GM18505 (cell line): ENCODE results near the gene LDB3.

Experiments used
- ATAC-seq: cut with Tn5 transposase; IDR thresholded peaks from one replicate; pipeline ENCODE4 v1.9.1; 2021; ENCODE audit not compliant: unreplicated experiment
- POLR2A ChIP-seq: IDR thresholded peaks from 4 replicates; pipeline ENCODE4 v1.6.1; 2011; ENCODE audit warnings: borderline replicate concordance; ENCODE audit not compliant: insufficient read depth, insufficient read length; ENCODE audit errors: extremely low read depth

Gene LDB3

DNA sequence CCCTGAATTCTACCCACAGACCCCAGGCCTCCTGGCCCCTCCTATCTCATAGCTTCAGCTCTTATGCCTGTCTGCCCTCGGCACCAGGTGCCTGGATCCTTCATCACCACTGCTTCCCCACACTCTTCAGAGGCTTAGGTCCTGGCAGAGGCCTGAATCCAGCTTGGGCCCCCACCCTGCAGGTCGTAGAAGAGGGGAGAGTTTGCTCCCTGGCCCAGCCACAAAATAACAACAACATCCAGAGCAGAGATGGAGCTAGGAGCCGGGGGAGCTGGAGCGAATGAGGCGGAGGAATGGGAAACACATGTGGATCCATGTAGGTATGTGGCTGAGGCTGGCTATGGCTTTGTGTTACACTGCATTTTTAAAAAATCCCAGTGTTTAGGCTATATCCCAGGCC lies 21.8 kb upstream of the LDB3 start:
- TF ChIP-seq POLR2A = no peak
- ATAC-seq = no peak

DNA sequence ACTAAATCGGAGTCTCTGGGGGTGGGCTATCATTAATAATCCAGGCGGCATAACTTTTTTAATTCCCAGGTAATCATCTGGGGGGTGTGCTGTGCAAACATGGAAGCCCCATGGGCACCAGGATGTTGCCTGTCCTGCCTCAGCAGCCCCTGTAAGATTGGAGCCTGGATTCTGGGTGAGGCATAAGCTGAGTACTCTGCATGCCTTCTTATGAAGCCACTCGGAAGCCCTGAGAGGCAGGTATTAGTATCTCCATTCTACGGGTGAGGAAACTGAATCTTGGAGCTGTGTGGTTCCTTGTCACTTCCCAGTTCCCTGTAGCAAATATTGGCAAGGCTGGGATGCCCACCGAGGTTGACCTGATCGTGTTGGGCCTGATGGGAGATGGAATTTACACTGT lies 21.4 kb upstream of the LDB3 start:
- TF ChIP-seq POLR2A = no peak
- no peak for ATAC-seq

DNA sequence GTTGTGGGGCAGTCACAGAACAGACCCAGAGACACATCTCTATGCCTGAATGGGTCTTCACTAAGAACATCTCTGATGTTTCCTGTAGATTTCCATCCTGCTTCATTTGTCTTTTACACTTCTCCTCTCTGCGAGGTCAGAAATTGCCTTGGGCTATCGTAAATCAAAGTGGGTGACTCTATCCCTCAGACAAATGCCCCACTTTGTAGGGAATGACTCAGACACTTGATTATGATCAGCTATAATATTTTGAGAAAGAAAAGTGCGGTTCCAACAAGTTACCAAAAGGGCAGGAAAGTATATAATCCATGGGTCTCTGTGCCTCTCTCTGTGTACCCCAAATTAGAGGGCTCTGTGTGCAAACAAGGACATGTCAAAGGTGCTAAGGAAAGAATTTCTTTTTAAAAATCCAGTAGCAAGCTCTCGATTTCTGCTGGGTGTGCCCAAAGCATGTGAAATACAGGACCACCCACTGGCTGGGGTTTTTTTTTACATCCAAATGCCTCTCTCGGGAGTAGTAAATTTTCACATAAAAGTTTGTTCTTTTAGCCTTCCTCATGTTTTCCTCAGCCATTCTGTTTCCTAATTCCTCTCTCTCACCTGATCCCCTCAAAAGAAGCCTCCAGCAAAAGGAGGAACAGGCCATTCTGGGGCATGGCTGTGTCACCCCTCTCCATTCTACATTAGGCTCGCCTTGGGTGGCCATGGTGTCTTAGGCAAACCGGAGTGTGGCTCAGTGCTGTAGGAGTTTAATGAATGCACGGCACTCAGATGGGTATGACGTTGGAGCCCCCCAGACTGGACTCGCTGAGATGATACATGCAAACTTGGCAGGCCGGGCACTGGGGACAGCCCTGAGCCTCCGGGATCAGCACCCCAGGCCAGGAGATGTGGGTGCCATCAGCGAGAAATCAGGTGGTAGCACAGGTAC lies 20.3 kb upstream of the LDB3 start:
- no peak for ATAC-seq

DNA sequence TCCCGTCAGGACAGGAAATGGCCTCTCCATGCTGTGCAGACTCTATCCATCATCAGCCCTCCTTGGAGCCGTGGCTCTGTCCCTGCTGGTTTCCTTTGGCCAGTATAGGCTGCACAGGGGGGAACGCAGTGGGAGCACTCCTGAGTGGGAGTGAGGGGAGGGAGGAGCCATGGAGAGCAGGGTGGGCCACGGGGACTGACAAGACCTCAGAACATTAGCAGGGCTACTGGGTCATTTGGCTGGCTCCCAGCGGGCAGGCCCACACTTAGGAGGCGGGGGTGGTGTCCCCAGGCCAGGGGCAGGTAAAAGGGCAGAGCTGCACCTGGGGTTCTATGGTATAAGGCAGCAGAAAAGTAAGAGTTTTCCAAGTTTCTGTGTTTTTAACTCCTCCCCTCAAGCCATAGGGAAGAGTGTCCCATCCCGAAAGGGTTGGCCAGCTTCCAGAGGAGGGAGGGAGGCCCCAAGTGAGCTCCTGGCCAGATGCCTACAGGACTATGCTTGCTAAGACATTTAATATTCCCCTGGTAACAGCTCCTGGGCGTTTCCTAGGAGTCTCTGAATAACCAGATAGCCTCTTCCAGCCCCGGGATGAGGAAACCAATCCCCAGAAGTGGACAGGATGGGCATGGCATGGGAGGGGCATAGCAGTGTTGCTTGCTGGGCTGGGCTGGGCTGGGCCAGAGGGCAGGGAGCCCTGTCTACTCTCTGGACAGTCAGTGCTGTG lies 19.4 kb upstream of the LDB3 start:
- no peak for ATAC-seq

More for the DNA sequence above, 20.3 kb upstream of the LDB3 start:
- TF ChIP-seq POLR2A = no peak

DNA sequence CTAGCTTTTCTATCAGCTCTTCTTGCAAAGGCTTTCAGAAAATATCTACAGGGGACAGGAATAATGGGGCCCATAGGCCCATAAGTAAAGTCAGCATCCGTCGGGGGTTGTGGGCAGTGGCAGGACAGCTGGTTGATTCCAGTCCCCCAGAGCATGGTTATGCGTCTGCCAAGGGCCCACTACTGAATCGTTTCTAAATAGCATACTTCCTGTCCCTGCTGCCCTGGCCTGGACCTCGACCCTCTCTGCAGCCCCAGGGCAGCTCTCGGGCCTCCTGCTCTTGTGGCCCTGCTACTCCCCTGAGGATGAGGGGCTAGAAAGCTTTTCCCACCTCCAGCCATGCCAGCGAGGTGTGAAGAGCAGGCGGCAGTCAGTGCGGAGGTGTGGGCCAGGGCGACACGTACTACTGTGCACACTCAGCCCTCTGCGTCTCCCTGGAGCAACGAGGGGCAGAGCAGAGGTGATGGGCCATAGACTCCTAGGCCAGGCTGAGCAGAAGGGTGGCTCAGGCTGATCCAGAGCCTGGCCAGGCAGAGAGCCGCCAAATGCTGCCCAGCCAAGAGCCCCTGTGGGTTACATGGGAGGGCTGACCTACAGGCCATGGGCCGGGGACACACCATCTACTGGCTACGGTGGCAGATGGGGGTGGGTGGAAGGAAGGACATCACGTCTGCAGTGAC lies 18.7 kb upstream of the LDB3 start:
- no peak for TF ChIP-seq POLR2A

More for the DNA sequence above, 19.4 kb upstream of the LDB3 start:
- TF ChIP-seq POLR2A = no peak

DNA sequence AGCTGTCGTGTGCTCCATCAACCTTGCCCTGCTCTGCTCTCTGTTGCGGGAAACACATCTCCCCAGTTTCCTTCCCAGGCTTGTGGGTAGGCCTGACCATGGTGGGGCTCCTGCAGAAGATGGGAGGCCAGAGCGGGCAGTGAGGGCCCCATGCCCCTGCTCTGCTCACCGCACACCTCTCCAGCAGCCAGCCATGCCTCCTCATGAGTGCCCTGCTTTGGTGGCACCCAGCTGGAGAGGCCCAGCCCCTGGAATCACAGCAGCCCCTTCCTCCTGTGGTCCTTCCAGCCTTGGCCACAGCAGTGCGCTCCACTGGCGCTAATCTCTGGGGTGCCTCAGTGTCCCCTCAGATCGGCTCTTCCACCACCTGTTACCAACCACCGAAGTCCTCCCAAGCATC lies 18.2 kb upstream of the LDB3 start:
- TF ChIP-seq POLR2A = no peak
- no peak for ATAC-seq

More for the DNA sequence above, 18.7 kb upstream of the LDB3 start:
- no peak for ATAC-seq

DNA sequence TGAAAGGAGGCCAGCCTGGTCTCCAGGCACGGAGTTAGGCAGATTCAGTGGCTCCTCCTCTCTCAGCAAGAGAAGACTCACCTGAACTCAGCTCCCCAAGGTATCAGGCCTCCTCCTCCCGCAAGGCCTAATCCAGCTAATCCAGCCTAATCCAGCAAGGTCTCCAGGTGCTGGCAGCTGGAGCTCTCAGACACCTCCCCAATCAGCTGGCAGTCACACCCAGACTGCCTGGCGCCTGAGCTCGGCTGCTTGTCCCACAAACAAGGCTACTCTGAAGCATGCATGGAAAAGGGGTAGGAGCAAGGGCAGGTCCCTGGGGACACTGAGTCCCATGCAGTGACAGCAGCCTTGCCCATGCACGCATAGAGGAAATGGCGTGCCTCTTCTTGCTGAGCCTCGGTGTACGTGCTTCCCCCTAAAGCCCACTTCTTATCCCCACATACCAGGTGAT lies 17.3 kb upstream of the LDB3 start:
- no peak for TF ChIP-seq POLR2A
- no peak for ATAC-seq

DNA sequence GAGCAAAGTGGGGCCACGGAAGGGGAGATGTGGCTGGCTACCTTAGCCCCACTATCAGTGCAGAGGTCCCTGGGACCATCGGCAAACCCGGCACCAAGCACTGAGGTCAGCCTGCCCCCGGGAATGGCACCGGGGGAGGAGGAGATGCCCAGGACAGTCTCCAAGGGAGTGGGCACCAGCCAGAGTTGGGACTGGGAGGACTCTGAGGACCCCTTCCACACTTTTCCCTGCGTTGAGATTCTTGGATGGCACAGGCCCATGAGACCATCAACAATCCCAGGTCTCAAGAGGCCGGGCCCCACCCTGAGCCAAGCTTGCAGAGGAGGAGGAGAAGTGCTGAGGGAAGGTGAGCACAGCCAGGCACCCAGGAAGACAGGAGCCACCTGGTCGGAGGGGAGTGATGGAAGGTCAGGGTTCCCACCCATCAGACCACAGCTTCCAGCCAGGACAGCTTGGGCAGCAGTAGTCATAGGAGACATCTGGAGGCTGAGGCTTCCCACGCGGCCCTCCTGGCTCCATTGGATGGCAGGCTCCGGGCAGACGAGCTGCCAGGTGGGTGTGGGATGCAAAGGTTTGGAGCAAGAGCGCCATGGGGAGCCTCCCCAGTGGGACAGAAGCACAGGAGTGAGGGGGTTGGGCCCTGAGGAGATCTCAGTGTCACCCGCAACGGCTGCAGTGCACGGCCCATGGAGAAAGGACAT lies 16.5 kb upstream of the LDB3 start:
- no peak for TF ChIP-seq POLR2A
- no peak for ATAC-seq

DNA sequence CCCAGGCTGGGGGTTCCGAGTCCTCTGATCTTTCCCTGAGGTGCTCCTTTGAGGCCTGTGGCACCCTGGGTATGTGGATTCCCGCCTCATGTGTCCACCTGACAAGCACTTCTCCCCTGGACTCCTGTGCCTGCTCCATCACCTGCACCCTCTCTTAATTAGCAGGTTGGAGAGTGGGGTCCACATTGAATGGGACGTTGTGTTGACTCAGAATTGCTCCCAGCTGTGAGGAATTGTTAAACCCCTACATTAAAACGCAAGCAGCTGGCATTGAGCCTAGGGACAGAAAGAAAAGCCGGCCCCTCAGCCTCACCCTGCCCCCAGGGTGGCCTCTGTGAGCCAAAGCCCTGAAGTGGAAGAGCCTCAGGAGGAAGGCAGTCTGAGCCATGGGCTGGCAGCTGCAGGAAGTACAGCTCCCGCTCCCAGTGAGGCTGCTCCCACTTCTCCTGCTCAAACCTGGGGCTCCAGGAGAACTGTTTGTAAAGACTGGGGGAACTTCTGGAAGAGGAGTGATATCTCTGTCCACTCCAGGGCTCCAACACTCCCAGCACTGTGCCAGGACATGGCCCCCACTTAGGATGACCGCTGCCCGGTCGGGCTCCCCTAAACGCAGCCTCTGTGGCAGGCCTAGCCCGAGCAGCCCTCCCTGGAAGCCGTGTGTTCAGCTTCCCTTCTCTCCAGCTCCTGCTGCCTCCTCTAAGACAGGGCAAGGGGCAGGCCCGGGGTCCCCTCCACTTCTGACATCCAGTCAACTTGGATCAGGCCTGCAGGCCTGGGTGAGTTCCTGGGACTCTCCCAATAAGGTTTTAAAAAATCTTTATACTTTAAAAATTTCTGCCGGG lies 15.7 kb upstream of the LDB3 start:
- no peak for ATAC-seq

DNA sequence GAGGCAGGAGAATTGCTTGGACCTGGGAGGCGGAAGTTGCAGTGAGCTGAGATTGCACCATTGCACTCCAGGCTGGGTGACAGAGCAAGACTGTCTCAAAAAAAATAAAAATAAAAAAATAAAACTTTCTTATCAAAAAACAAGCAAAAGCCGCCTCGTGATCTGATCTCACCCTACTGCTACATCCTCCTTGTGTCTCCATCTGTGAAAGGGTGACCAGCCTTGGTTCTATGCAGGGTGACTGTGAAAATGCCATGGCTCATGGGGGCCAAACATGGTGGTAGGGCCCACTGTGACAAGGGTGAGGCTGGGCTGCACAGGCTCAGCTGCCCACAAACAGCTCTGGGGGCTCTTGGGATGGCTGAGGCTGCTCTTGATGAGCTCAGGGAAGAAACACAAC lies 14.9 kb upstream of the LDB3 start:
- no peak for ATAC-seq
- no peak for TF ChIP-seq POLR2A

More for the DNA sequence above, 15.7 kb upstream of the LDB3 start:
- no peak for TF ChIP-seq POLR2A

DNA sequence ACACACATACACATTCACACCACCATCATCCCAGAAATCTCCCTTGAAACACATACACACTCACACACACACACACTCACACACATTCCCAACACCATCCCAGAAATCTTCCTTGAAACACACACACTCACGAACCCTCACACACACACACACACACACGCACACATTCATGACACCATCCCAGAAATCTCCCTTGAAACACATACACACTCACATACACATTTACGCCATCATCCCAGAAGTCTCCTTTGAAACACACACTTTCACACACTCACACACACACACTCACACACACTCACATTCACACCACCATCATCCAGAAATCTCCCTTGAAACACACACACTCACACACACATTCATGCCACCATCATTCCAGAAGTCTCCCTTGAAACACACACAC lies 14.3 kb upstream of the LDB3 start:
- TF ChIP-seq POLR2A = no peak
- ATAC-seq = no peak
